ENCODE data around the gene HINT1.
"Not testable (repeated sequence)": the region's sequence is repeated elsewhere in the genome, so short reads cannot be mapped to it uniquely, and the experiment has no call there.

The HINT1 gene

GRCh38 chr5:131170540-131171275 lies 5.7 kb upstream of the HINT1 start, which contains the start of gene LYRM7:
Gene LYRM7, plus strand, starts transcription at chr5:131170944. Its CDS starts 77 bp downstream, at chr5:131171021.
- DNase-seq = peak; percentile 96

GRCh38 chr5:131169810-131170539 lies 4.9 kb upstream of the HINT1 start:
- DNase-seq = no peak

GRCh38 chr5:131167615-131168014 lies 2.6 kb upstream of the HINT1 start:
- no peak for DNase-seq

- peak; percentile 58 for DNase-seq
Measured at GRCh38 chr5:131164191-131165118, 601 bp downstream of the HINT1 start.

GRCh38 chr5:131163276-131164119 lies 1.6 kb downstream of the HINT1 start:
- DNase-seq = no peak

DNA sequence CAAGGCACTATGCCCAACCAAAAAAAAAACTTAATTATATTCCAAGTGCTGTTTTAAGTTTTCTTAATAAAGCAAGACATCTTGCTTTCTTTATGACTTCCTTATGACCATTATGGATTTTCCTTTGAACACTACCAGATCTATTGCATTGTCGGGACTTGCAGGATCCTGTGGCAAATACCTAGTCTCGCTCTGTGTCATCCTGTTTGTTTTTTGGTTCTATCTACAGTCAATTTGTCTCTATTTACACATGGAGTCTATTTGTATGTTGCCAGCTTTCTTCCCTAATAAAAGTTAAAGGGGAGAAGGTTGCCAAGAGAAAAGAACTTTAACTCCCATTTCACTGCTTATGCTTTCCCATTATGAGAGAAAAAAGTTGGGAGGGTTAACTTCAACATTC lies 4.9 kb downstream of the HINT1 start:
- DNase-seq = no peak

- no peak for DNase-seq
Measured at GRCh38 chr5:131156957-131157356, 8.1 kb downstream of the HINT1 start.

GRCh38 chr5:131156385-131156784 lies 8.7 kb downstream of the HINT1 start:
- DNase-seq = no peak

DNA sequence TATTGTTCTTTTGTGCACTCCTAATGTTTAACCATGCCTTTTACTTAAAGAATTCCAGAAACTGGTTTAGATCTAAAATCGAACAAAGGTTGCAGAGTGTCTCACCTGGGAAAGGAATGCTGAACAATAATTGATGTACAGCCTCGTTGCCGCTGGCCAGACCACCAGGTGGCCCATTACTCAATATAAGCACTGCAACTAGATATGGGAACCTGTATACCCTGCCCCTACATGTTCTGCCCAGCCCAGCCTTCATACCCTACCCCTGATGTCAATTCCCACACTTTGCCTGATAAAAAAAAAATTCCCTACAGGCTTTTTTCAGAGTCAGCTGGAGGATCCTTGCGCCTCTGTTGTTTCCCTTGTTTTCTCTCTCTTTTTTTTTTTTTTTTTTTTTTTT lies 13.8 kb downstream of the HINT1 start:
- DNase-seq = no peak

DNA sequence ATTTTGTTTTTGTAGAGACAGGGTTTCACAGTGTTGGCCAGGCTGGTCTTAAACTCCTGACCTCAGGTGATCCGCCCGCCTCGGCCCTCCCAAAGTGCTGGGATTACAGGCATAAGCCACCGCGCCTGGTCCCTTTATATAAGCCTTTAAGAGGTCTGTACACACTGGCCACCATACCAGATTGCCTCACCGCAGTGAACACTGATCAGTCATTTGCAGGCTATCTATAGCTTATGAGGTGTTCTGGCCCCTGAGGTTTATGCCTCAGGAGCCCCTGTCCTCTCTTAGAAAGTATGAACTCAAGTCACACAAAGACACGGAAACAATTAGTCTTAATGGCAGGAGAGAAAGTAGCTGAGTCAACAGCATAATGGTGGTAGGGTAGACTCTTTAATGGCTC lies 14.6 kb downstream of the HINT1 start:
- no peak for DNase-seq

DNA sequence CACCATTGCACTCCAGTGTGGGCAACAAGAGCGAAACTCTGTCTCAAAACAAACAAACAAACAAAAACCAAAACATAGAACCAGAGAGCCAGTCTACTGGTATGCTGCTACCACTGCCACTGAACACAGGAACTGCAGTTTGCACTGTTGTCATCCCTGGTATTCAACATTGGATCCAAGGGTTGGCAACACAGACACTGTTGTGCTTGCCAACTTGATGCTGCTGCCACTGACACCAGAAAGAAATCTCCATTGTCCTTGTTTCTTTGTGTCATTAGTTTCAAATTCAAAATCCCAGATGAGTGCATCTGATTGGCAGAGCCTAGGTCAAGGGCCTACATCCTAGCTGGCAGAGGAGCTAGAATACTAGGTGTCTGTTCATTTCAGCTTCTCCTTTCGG lies 16.2 kb downstream of the HINT1 start:
- DNase-seq = no peak

- no peak for DNase-seq
Measured at GRCh38 chr5:131147258-131147657, 17.8 kb downstream of the HINT1 start.

GRCh38 chr5:131142970-131143617 lies 22.0 kb downstream of the HINT1 start:
- DNase-seq = no peak

DNA sequence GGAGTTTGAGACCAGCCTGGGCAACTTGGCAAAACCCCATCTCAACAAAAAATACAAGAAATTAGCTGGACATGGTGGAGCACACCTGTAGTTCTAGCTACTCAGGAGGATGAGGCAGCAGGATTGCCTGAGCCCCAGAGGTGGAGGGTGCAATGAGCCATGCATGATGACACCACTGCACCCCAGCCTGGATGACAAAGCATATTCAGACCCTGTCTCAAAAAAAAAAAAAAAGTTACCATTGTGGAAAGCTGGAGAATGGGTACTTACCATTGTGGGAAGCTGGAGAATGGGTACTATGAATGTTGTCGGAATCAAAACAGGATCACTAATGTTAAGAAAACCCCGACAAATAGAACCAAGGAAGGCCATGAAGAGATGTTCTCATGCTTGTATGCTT lies 25.7 kb downstream of the HINT1 start:
- no peak for DNase-seq

GRCh38 chr5:131138406-131138805 lies 26.6 kb downstream of the HINT1 start:
- DNase-seq = not testable (repeated sequence)

DNA sequence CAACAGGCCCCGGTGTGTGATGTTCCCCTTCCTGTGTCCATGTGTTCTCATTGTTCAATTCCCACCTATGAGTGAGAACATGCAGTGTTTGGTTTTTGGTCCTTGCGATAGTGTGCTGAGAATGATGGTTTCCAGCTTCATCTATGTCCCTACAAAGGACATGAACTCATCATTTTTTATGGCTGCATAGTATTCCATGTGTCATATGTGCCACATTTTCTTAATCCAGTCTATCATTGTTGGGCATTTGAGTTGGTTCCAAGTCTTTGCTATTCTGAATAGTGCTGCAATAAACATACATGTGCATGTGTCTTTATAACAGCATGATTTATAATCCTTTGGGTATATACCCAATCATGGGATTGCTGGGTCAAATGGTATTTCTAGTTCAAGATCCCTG lies 32.0 kb downstream of the HINT1 start:
- not testable (repeated sequence) for DNase-seq

DNA sequence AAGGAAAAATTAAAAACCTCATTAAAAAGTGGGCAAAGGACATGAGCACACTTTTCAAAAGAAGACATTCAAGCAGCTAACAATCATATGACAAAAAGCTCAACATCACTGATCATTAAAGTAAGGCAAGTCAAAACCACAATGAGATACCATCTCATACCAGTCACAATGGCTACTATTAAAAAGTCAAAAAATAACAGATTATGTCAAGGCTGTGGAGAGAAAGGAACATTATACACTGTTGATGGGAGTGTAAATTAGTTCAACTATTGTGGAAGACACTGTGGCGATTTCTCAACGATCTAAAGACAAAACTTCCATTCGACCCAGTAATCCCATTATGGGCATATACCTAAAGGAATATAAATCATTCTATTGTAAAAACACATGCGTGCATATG lies 35.8 kb downstream of the HINT1 start:
- no peak for DNase-seq

- not testable (repeated sequence) for DNase-seq
Measured at GRCh38 chr5:131127244-131127643, 37.8 kb downstream of the HINT1 start.

GRCh38 chr5:131114754-131115153 lies 50.3 kb downstream of the HINT1 start:
- no peak for DNase-seq

GRCh38 chr5:131112424-131112823 lies 52.6 kb downstream of the HINT1 start:
- no peak for DNase-seq

GRCh38 chr5:131110256-131110594 lies 54.8 kb downstream of the HINT1 start:
- no peak for DNase-seq

Measured in GOT3 (cell line).